HG03378 (cell line): ENCODE measurements around the gene SERBP1.

Source experiments
- ATAC-seq: cut with Tn5 transposase; IDR thresholded peaks from one replicate; pipeline ENCODE4 v1.9.1; 2021; ENCODE audit warnings: mild to moderate bottlenecking, moderate library complexity; ENCODE audit not compliant: unreplicated experiment

SERBP1 gene

DNA sequence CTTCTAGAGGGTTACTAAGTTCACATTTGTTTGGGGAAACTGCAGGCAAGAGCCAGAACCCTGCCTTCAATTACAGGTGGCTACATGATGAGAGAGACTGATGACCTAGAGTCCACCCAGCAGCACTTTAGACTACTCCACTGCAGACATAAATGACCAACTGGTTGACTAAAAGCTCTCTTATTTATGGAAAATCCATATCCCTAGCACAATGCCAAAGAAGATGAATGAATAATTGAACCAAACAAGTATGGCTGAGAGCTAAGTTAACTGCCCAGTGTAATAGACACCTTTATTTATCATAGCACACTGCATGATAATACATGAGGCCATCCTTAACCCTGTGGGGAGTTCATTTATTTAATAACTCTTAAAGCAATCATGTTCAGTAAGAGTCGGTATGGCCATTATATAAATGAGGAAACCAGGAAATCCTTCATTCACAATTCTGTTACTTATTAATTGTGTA is 62.1 kb downstream of the SERBP1 start:
- no peak for ATAC-seq

DNA sequence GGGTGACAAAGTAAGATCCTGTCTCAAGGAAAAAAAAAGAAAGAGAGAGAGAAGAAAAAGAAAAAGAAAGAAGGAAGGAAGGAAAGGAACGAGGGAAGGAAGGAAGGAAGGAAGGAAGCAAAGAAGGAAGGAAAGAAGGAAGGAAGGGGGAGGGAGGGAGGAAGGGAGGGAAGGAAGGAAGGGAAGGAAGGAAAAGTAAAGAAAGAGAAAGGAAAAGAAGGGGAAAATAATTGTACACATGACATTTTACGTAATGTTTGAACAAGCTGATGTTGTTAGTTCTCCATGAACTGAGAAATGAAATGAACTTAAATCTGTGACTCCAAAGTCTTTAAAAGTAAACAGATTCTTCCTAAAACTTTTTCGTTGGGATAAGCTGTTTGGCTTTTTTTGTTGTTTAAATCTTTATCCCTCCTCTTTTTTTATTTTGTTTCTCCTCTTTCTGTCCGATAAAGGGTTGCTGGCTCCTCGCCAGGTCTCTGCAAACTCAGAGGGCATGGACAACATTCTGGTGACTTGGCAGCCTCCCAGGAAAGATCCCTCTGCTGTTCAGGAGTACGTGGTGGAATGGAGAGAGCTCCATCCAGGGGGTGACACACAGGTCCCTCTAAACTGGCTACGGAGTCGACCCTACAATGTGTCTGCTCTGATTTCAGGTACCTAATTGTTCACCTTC is 62.7 kb downstream of the SERBP1 start:
- no peak for ATAC-seq

- ATAC-seq: no peak
These were observed 68.6 kb downstream of the SERBP1 start for GRCh38 chr1:67361641-67362040.

- ATAC-seq: no peak
These were observed 70.6 kb downstream of the SERBP1 start for GRCh38 chr1:67359592-67359991.
